GM12865 (cell line): ENCODE data around the gene ACER3.

Experiments
- DNase-seq: peaks from one replicate; pipeline ENCODE4 v3.0.0; 2010; ENCODE audit warnings: low read depth
- H3K4me3 ChIP-seq: 2 replicates; pipeline ENCODE4 v1.5.1; 2011; ENCODE audit warnings: mild to moderate bottlenecking, low read depth, low read length, control low read depth
- CTCF ChIP-seq: IDR thresholded peaks from 2 replicates; pipeline ENCODE4 v1.5.1; 2011; ENCODE audit warnings: low read length, control low read depth, low read depth, inconsistent platforms; ENCODE audit not compliant: insufficient read depth; ENCODE audit errors: missing control alignments

The ACER3 gene

GRCh38 chr11:77073328-77074001 lies 212.7 kb downstream of the ACER3 start:
- no peak for TF ChIP-seq CTCF
- DNase-seq: no peak
- H3K4me3 ChIP-seq: no peak overlapping the region

- no peak overlapping the region for H3K4me3 ChIP-seq
- no peak for DNase-seq
- no peak for TF ChIP-seq CTCF
Observed at GRCh38 chr11:77074205-77074604, 213.5 kb downstream of the ACER3 start.

- TF ChIP-seq CTCF: no peak
- DNase-seq: no peak
- H3K4me3 ChIP-seq: no peak overlapping the region
Observed at GRCh38 chr11:77074626-77075221, 214.0 kb downstream of the ACER3 start.

- no peak for TF ChIP-seq CTCF
- H3K4me3 ChIP-seq: no peak overlapping the region
- no peak for DNase-seq
Observed at GRCh38 chr11:77075425-77075905, 214.7 kb downstream of the ACER3 start.
